IMR-90 (cell line): ENCODE data around the gene CD82. TPM values are rescaled to one million over a fixed set of nuclear protein-coding genes. Genes with fewer than 3 reads are reported as not detected.

Experiments
- ATAC-seq: fragments of 200-7000 bp; cut with Tn5 transposase; 2 replicates; pipeline ENCODE4 v1.9.1; 2020; ENCODE audit warnings: low read depth, mild to moderate bottlenecking, moderate library complexity
- BruUV-seq: library from RNA; stranded (reverse); fragments of 400-500 nt; replicated peaks from 2 replicates; lab custom pipeline; 2021; lab: Mats Ljungman, UMichigan
- CTCF ChIA-PET: fragments of 300-600 bp; formaldehyde crosslinking; extraction: SDS; loops from one replicate; lab custom pipeline; 2021; ENCODE audit warnings: antibody characterized with exemption; lab: Yijun Ruan, JAX
- POLR2A ChIA-PET: fragments of 300-600 bp; sonication (Branson Sonifier 250); formaldehyde crosslinking; loops from one replicate; lab custom pipeline; 2022; ENCODE audit warnings: antibody characterized with exemption; ENCODE audit not compliant: unreplicated experiment; lab: Charles Lee
- DNase-seq: peaks from one replicate; pipeline ENCODE4 v3.0.0; 2013
- H2AFZ ChIP-seq: replicated peaks from 2 replicates; pipeline ENCODE3; 2013; ENCODE audit warnings: low read length, mild to moderate bottlenecking; ENCODE audit not compliant: poor library complexity
- H2AK5ac ChIP-seq: 2 replicates; pipeline ENCODE4 v1.6.1; 2013; ENCODE audit warnings: low read depth, low read length, inconsistent platforms
- H2AK9ac ChIP-seq: replicated peaks from 2 replicates; pipeline ENCODE3; 2013; ENCODE audit warnings: mild to moderate bottlenecking, low read depth, low read length, moderate library complexity; ENCODE audit not compliant: poor library complexity
- H2BK120ac ChIP-seq: 2 replicates; pipeline ENCODE4 v1.6.1; 2013; ENCODE audit warnings: low read depth, low read length, inconsistent platforms
- H2BK15ac ChIP-seq: 3 replicates; pipeline ENCODE4 v1.6.1; 2013; ENCODE audit warnings: low read depth, low read length, inconsistent platforms
- H2BK20ac ChIP-seq: 2 replicates; pipeline ENCODE4 v1.6.1; 2013; ENCODE audit warnings: low read depth, mild to moderate bottlenecking, inconsistent platforms, low read length, moderate library complexity
- H2BK5ac ChIP-seq: 2 replicates; pipeline ENCODE4 v1.6.1; 2013; ENCODE audit warnings: mild to moderate bottlenecking, low read depth, low read length, inconsistent platforms; ENCODE audit not compliant: poor library complexity, severe bottlenecking
- H3K14ac ChIP-seq: replicated peaks from 2 replicates; pipeline ENCODE4 v1.6.1; 2013; ENCODE audit warnings: low read depth, low read length, inconsistent platforms
- H3K18ac ChIP-seq: 2 replicates; pipeline ENCODE4 v1.6.1; 2013; ENCODE audit warnings: low read depth, low read length, control low read depth
- H3K23ac ChIP-seq: 2 replicates; pipeline ENCODE4 v1.6.1; 2013; ENCODE audit warnings: low read depth, low read length, inconsistent platforms
- H3K27ac ChIP-seq: 2 replicates; pipeline ENCODE4 v1.5.1; 2013; ENCODE audit warnings: mild to moderate bottlenecking, control low read depth, low read length; ENCODE audit not compliant: insufficient read depth
- H3K27me3 ChIP-seq: 2 replicates; pipeline ENCODE4 v1.6.1; 2013; ENCODE audit warnings: low read length; ENCODE audit not compliant: control insufficient read depth, insufficient read depth
- H3K36me3 ChIP-seq: 2 replicates; pipeline ENCODE4 v1.6.1; 2013; ENCODE audit warnings: low read length, mixed read lengths; ENCODE audit not compliant: control insufficient read depth, insufficient read depth
- H3K4ac ChIP-seq: 2 replicates; pipeline ENCODE4 v1.6.1; 2013; ENCODE audit warnings: low read depth, low read length, inconsistent platforms
- H3K4me1 ChIP-seq: 2 replicates; pipeline ENCODE4 v1.6.1; 2013; ENCODE audit warnings: low read length, mixed read lengths; ENCODE audit not compliant: control insufficient read depth, insufficient read depth
- H3K4me2 ChIP-seq: 2 replicates; pipeline ENCODE4 v1.6.1; 2013; ENCODE audit warnings: low read depth, mild to moderate bottlenecking, control low read depth, low read length, moderate library complexity
- H3K4me3 ChIP-seq: 2 replicates; pipeline ENCODE4 v1.5.1; 2013; ENCODE audit warnings: low read depth, mild to moderate bottlenecking, control low read depth, low read length, moderate library complexity; ENCODE audit not compliant: insufficient read depth
- H3K56ac ChIP-seq: 2 replicates; pipeline ENCODE4 v1.6.1; 2013; ENCODE audit warnings: low read length, inconsistent platforms; ENCODE audit not compliant: insufficient read depth; ENCODE audit errors: extremely low read depth
- H3K79me1 ChIP-seq, 2 experiments: 2 replicates each; pipeline ENCODE4 v1.6.1; 2013; ENCODE audit warnings: low read length in 2 of 2, inconsistent platforms in 1 of 2, low read depth in 1 of 2
- H3K9ac ChIP-seq: 2 replicates; pipeline ENCODE4 v1.6.1; 2013; ENCODE audit warnings: low read depth, low read length, control low read depth
- H3K9me1 ChIP-seq: 2 replicates; pipeline ENCODE4 v1.6.1; 2013; ENCODE audit warnings: low read length, inconsistent platforms; ENCODE audit not compliant: insufficient read depth
- H3K9me3 ChIP-seq: 2 replicates; pipeline ENCODE4 v1.6.1; 2013; ENCODE audit warnings: low read length; ENCODE audit not compliant: control insufficient read depth, insufficient read depth
- H4K20me1 ChIP-seq: 2 replicates; pipeline ENCODE4 v1.6.1; 2013; ENCODE audit warnings: low read length, inconsistent platforms; ENCODE audit not compliant: insufficient read depth
- H4K5ac ChIP-seq: 2 replicates; pipeline ENCODE4 v1.6.1; 2013; ENCODE audit warnings: mild to moderate bottlenecking, low read depth, low read length, control low read depth
- H4K8ac ChIP-seq, 2 experiments: 2 replicates each; pipeline ENCODE4 v1.6.1; 2013; ENCODE audit warnings: low read depth in 2 of 2, low read length in 2 of 2, control low read depth in 1 of 2, inconsistent platforms in 1 of 2
- H4K91ac ChIP-seq: 2 replicates; pipeline ENCODE4 v1.6.1; 2013; ENCODE audit warnings: low read depth, low read length, inconsistent platforms; ENCODE audit not compliant: insufficient read depth
- CTCF ChIP-seq: conservative IDR thresholded peaks from 2 replicates; pipeline ENCODE4 v1.5.1; 2012; ENCODE audit warnings: mild to moderate bottlenecking, low read depth, low read length, improper control_type of control experiment
- MAFK ChIP-seq: IDR thresholded peaks from 2 replicates; pipeline ENCODE4 v1.6.1; 2012; ENCODE audit warnings: low read depth, low read length, improper control_type of control experiment
- MAZ ChIP-seq: IDR thresholded peaks from 2 replicates; pipeline ENCODE4 v1.6.1; 2012; ENCODE audit warnings: low read depth, mild to moderate bottlenecking, low read length, improper control_type of control experiment, moderate library complexity, borderline replicate concordance
- WGBS, 2 experiments: methylation state at CpG; one replicate each; pipeline versions ENCODE4 v1.1.5 to v1.1.7; 2013; ENCODE audit warnings: missing lambda C conversion rate in 2 of 2; ENCODE audit not compliant: insufficient read length in 1 of 2; ENCODE audit errors: extremely low coverage in 2 of 2; 5-methylcytosine and 5-hydroxymethylcytosine counted together
- dilution Hi-C: fragments of 300-500 bp; cut with HindIII; formaldehyde crosslinking; loops from one replicate; pipeline ENCODE4 v1.14.3; 2018; ENCODE audit warnings: low sequenced_read_pairs; ENCODE audit not compliant: unreplicated experiment
- in situ Hi-C: fragments of 300-500 bp; cut with MboI; formaldehyde crosslinking; loops from 3 replicates; pipeline ENCODE4 v1.14.3; 2019; ENCODE audit warnings: low sequenced_read_pairs, inconsistent platforms, mixed read lengths
- intact Hi-C: fragments of 100-400 bp; cut with micrococcal nuclease; formaldehyde crosslinking; loops from 2 replicates; pipeline ENCODE4 v1.10.0; 2022
- polyA plus RNA-seq, 3 experiments: library from polyadenylated mRNA; depleted of rRNA; stranded (reverse); fragments of >200 nt; gene quantifications; 2 replicates each; pipeline ENCODE4 v1.2.3, GENCODE V29; 2012; ENCODE audit warnings: low replicate concordance in 1 of 3
- total RNA-seq: library from RNA; depleted of rRNA; stranded (reverse); fragments of >200 nt; gene quantifications from 2 replicates; pipeline ENCODE4 v1.2.3, GENCODE V29; 2012

The CD82 gene
- total and polyA plus RNA-seq, 2 of the 4 experiments (the other 2 are of a cell fraction) = 32.8 to 49.4 TPM

GRCh38 chr11:44629732-44630345 lies 64.4 kb downstream of the CD82 start:
- BruUV-seq = no TSS peak
- H4K8ac ChIP-seq = no peak overlapping the region
- H3K9me3 ChIP-seq = 0 out of 2 replicates have a peak, but pooled peaks cover 2% of the 10 kb centered on the region
- no peaks in the 10 kb centered on the region for H3K36me3 ChIP-seq
- H3K4me3 ChIP-seq = no peak overlapping the region
- H3K79me1 ChIP-seq = no peaks in the 10 kb centered on the region
- no peak overlapping the region for H2AK5ac ChIP-seq
- TF ChIP-seq MAFK (no peak), CTCF (no peak), MAZ (no peak)
- no peak for ATAC-seq
- H3K9me1 ChIP-seq = peaks cover 8% of the 10 kb centered on the region
- intact Hi-C loops (loop anchor here (2.0 kb wide), 1 partner anchor 265 kb away; no protein-coding TSS in a partner anchor), in situ Hi-C loops (loop anchor here (5.0 kb wide), 1 partner anchor 82 kb away; no protein-coding TSS in a partner anchor), dilution Hi-C loops (no loop called here)
- H3K27me3 ChIP-seq = peaks cover 10% of the 10 kb centered on the region
- H2BK15ac ChIP-seq = no peak overlapping the region
- H3K23ac ChIP-seq = no peak overlapping the region
- H4K20me1 ChIP-seq = no peaks in the 10 kb centered on the region; the same call in 1 of the 2 replicates
- H4K5ac ChIP-seq = no peak overlapping the region
- H3K27ac ChIP-seq = no peak overlapping the region
- H3K56ac ChIP-seq = no peak overlapping the region
- no peak overlapping the region for H2AK9ac ChIP-seq
- ChIA-PET POLR2A (no interaction called here), CTCF (no interaction called here)
- no peak overlapping the region for H3K4me2 ChIP-seq
- no peak overlapping the region for H2BK120ac ChIP-seq
- H4K91ac ChIP-seq = no peak overlapping the region
- H3K14ac ChIP-seq = no peak overlapping the region
- peaks cover 12% of the 10 kb centered on the region for H3K4me1 ChIP-seq
- H3K18ac ChIP-seq = no peak overlapping the region
- H3K4ac ChIP-seq = no peak overlapping the region
- WGBS, 2 experiments = 80% methylated on average over 2 of the region's 8 CpGs; no CpG with 5 or more reads in 1 of the 2 experiments
- no peak overlapping the region for H3K9ac ChIP-seq
- no peak overlapping the region for H2AFZ ChIP-seq
- H2BK20ac ChIP-seq = no peak overlapping the region
- DNase-seq = no peak
- H2BK5ac ChIP-seq = no peak overlapping the region
